RCC 7860 (cell line): ENCODE data around the gene PROSER1.
"Not testable (repeated sequence)": the region's sequence is repeated elsewhere in the genome, so short reads cannot be mapped to it uniquely, and the experiment has no call there.

Source experiments
- DNase-seq: peaks from one replicate; pipeline ENCODE4 v3.0.0-alpha.2; 2015; ENCODE audit warnings: low spot score
- FAIRE-seq: peaks from 2 replicates; lab custom pipeline; 2012; peaks lifted over from hg19 to GRCh38; lab: Jason Lieb, UNC

The PROSER1 gene

DNA sequence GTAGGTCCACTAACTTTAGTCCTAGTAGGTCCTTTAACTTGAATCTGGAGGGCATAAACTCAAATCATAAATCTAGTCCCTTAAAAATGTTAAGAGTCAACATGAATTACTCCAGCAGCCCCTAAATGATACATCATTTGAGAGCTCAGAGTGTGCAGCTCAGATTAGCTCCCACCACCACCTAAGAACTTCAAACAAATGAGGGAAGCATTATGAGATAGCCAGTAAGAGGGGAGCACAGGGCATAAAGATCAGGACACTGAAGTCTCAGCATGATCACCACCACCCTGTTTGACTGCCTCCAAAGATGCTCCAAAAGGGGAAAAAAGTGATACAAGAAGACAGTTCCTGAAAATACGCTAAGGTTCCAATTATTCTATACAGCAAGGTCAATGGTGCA is 5.7 kb downstream of the PROSER1 start:
- DNase-seq: no peak
- no peak for FAIRE-seq

DNA sequence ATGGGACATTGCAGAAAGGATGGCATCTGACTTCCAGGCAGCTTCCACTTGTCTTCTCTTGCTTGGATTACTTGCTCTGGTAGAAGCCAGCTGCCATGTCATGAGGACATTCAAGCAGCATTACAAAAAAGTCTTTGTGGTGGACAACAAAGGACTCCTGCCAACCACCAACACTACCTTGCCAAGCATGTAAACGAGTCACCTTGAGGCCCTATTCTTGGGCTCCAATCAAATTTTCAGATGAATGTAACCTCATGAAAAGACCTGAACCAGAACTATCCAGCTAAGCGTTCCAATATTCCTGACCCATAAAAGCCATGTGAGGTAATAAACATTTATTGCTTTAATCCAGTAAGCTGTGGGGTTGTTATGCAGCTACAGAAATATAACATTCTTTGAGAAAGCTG is 12.5 kb downstream of the PROSER1 start:
- FAIRE-seq (no peak), DNase-seq (no peak)

DNA sequence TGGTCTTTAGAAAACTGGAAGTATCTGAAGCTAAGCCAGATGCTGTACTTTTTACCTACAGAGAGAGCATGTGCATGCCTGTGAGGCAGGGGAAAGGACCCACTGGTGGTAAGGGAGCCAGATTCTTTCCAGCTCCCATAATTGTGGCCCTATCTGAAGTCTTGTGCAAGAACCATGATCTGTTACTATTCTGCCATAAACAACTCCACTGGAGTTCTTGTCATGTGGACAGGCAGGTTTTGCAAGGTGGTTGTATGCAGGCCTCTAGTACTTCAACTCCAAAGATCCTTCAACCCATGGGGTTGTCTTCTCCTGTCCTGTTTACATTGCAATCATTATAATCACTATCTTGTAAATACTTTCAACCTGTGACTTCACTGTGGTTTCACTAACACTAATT is 14.1 kb downstream of the PROSER1 start:
- no peak for DNase-seq
- no peak for FAIRE-seq

DNA sequence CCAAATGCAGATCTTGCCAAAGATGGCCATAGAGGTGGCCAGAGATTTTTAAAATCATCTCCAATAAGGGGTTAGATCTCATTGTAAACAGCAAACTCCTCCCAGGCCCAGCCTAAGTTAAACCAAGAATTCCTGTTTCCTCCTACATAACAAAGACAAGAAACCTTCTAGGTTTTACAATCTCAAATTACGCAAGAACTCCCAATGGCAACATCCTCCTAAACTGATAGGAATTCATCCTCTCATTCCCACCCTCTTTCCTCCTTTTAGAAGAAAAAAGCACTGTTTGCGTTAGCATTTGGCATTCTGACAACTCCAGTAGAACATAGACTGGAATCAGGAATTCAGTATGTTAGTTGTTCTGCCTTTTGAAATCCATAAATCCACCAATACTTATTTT is 14.6 kb downstream of the PROSER1 start:
- DNase-seq (no peak), FAIRE-seq (no peak)

DNA sequence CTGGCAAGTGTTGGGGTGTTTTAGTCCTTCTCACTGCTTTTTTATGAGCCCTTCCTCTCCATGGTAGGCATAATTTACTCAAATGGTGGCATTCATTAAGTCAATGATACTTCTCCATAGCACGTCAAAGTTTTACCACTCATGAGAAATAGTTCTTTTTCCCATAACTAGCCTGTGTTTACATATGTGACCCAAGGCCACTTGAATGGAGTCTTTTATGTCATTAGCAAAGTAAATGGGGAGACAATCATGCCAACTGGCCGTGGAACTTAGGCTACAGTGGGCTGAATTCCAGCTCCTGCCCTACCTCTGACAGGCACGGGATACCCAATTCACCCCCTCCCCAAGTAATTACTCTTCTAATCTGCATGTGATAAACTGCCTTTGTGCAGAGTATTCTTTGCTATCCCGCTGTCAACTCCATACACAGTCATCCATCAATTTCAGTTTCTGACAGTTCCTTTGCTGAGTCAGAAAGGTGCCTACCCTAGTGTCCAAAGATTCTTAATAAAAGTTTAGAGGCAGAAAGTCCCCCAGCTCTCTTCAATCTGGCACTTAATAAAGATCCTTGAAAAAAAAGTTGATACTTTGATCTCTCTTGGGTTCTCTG is 16.9 kb downstream of the PROSER1 start:
- FAIRE-seq: no peak
- no peak for DNase-seq

DNA sequence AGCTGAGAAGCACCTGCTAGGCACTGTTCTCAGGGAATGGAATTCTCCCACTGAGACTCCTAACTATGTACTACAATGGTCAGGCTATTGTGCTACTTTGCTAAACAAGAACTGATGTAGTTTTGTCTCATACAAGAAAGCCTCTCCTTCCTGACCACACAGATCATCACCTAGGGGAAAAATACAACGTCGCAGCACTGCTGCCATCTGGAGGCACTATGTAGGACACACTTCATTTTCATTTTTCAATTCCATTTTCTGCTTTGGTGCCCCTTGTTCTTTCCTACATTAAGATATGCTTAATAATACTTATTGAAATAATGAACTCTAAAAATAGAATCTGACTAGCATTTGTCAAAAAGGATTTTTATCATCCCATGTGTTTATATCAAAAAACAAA is 21.1 kb downstream of the PROSER1 start:
- FAIRE-seq (no peak), DNase-seq (no peak)

DNA sequence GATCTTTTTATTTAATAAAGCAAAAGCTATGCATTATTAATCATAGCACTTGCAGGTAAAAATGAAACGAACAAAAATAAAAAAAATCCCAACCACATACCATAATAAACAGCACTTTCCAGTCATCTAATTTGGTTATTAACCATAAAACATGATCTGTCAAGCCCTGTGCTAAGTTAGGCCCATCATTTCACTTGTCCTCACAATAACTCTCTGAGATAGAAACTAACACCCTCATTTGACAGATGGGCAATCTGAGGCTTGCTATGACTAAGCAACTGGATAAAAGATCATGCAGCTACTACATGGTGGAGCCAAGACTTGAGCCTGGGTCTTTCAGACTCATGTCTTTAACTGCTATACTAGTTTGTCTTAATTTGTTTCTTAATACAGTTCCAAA is 21.8 kb downstream of the PROSER1 start:
- FAIRE-seq (no peak), DNase-seq (no peak)

DNA sequence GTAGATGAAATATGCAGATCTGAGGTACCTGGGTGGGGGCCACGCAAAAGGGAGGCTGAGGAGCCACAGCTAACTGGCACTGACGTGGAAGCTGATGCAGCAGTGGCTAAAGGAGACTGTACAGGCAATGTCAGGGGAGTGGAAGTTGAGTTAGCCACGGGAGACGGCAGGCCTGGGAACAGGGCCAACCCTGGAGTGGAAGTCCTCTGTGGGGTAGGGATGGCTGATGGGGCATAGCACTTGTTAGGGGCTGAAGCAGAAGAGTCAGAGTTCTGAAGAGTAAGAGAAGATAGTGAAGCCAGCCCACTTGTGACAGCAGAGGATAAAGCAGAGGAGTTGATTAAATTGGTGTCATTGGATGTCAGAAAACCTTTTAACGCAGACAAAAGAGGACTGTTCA is 24.4 kb downstream of the PROSER1 start:
- FAIRE-seq (no peak), DNase-seq (no peak)

DNA sequence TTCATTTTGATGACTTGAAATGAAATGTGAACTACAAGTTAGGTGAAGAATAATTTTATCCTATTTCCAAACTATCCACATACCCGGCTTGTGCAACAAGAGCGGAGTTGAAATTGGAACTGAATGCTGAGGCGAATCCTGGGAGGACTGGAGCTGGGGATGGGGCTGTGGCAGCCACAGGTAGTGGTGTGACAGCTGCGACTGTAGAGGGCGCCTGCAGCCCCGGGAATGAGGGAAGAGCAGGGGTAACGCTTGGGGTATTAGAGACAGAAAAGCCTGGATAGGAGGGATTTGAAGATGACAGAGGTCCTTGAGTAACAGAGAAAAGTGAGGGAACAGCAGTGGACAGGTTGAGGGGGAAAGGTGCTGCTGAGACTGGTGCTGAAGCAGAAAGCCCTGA is 25.3 kb downstream of the PROSER1 start:
- DNase-seq (no peak), FAIRE-seq (no peak)

DNA sequence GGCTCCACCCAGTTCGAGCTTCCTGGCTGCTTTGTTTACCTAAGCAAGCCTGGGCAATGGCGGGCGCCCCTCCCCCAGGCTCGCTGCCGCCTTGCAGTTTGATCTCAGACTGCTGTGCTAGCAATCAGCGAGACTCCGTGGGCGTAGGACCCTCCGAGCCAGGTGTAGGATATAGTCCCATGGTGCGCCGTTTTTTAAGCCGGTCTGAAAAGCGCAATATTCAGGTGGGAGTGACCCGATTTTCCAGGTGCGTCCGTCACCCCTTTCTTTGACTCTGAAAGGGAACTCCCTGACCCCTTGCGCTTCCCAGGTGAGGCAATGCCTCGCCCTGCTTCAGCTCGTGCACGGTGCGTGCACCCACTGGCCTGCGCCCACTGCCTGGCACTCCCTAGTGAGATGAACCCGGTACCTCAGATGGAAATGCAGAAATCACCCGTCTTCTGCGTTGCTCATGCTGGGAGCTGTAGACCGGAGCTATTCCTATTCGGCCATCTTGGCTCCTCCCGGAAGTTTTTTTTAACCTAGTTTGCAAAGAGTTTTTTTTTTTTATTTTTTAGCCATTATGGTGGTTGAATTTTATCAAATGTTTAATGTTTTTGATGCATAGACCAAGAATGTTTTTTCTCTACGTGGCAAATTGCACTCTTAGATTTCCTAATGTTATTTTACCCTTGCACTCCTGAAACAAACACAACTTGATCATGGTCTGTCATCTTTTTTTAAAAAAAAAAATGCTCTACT is 31.3 kb downstream of the PROSER1 start:
- not testable (repeated sequence) for DNase-seq, FAIRE-seq

DNA sequence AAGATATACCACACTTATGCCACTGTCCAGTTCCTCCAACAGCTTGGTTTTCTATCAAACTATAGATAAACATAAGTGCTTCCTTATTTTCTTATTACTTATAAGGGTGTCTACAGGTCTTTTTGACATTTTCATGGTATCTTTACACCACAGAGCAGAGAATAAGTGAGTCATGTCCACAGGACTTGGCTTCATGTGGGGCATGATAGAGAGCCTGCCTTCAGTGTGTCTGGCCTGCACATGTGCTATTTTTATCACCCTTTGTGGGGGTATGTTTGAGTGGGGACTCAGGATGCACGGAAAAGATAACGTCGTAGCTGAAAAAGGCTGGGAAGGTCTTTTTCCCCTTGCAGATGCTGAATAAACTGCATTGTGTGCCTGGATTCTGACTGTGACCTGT is 39.1 kb downstream of the PROSER1 start:
- no peak for DNase-seq
- FAIRE-seq: no peak

DNA sequence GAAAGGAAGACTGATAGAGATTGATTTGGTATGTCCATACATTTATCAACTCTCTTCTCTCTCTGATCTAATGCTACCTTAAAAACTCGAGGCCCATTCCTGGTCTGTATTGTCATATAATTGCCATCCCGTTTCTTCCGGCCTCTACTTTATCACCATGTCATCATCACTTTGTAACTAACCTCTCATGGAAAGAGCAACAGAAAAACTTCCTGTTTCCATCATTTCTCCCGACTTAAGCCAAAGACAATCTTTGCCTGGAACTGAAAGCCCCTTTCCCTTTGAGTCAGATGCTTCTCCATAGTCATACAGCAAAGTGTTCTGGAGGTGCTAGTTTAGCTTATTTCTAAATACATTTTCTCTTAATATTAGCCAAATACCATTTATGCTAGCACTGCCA is 44.5 kb downstream of the PROSER1 start:
- FAIRE-seq (no peak), DNase-seq (no peak)

DNA sequence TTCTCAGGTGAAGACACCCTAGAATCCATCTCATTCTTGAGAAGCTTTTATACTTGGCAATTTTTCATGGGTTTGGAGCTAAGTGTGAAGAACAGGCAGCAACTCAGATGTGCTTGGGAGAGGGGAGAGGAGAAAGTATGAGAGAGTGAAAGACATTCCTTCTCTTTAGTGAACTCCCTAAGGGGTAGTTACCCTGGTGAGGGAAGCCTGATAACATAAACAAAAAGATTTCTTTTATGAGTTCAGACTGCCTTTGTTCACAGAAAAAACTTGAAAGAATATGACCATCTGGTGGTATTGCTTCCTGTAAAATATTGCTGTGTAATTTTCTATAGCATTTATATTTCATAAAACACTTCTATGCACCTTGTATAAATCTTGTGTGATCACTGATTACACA is 47.2 kb downstream of the PROSER1 start, which contains the start of gene STOML3:
TSS of gene STOML3 (minus strand) at position 139 of the 400 bp plus-strand sequence. CDS start at position 29, 110 bp downstream.
- no peak for DNase-seq
- no peak for FAIRE-seq

DNA sequence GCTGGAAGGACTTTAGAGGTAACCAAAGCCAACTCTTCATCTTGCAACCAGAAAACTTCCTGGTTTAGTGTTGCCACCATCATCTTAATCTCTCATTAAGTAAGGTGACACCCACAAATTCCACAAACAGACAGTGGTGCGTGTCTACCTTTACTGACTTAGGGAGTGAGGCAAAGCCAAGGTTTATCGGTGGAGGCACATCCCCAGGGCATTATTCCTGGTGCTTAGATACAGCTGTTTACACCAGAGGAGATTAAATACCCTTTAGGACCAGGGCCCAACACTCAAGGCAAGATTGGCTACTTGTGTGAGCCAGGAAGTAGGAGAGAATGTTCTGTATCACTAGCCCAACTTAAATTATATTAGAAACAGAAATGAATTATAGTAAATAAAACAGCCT is 56.8 kb downstream of the PROSER1 start:
- FAIRE-seq (no peak), DNase-seq (no peak)

DNA sequence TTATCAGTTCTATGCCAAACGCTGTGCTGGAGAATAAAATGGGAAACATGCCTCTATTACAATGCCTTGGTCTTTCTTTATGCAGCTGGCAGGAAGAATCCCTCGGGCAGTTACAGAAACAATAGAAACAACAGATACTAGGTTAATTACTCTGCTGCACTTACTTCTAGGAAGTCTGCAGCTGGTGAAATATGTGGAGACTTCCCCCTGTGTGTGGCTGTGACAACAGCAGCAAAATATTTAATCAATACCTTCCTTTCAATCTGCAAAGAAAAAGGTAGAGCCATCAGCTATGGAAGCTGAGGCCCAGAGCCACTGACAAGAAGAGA is 57.2 kb downstream of the PROSER1 start:
- FAIRE-seq: no peak
- DNase-seq: no peak

DNA sequence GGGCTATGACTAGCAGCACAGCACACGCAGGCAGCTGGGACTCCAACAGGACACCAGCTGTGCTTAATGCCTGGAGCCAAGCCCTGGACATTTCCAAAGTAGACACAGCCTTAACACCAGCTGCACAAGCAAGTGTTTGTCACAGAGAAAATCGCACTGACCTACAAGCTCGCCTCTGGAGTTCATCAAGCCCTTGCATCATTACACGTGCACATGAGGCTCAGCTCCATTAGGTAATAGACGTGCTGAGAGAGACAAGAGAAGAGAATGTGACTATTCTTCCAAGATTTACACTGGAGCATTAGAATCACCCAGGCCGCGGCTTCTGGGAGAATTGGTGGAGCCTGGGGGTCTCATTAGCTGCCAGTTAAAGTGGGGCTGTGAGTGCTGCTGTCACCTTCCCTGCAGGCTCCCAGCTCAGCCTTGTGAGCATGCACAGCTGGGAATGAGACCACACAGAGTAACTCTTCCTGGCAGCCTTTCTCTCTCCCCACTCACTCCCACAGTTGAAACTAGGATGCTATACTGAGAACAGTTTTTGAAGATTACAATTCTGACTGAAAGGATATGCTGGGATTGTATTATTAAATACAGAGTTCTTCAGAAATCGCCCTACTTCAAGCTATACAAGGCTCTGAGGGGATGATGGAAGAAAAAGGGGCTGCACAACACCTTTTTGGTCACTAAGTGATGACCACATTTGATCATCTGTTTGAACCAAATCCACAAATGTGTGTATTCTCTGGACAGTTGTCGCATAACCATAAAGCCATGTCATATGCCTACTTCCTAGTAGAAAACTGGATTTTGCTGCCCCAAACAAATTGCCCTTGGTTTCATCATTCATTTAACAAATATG is 57.8 kb downstream of the PROSER1 start:
- no peak for FAIRE-seq
- DNase-seq: no peak

DNA sequence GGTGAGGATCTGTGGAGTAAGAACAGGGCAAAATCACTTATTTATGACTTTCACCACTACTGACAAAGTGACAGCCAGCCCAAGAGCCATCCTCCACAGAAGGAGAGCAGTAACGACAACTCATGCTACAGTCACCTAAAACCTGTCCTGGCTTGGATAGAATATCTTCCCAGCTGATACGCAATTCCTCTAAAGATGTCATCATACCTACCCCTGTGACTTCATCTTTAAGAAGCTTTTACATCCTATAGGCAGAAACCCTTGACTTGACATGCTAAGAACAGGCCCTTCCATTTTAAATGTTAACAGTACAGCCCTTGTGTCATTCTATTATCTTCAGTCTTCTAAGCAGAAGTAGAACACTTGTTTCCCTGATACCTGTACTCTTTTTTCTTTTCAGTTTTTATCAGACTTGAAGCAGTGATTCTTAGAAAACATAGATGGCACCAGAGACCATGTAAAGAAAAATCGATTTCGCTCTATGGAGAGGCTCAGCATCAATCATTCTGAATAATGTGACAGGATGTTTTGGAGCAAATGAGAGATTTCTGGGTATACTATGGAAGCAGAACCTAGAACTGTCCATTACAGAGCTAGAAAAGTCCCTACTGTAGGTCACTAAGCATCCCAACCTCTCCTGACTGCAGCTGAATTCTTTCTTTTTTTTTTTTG is 67.4 kb downstream of the PROSER1 start:
- FAIRE-seq (no peak), DNase-seq (no peak)

DNA sequence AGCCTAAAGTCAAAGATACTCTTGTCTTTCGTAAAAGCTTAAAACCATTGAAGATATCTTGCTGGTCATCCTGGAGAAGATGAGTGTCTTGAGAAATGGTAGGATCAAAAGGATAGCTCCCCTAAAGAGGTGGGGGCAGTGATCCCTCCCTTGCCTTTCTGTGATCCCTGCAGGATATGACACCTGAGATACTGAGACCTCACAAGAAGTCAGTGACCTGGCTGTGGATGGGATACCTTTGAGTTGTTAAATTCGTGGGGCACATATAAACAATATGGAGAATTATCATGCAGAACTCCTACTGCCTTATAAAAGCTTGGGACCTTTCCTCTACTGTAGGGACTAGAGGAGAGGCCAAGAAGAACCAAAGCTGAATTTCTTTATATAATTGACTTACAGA is 68.7 kb downstream of the PROSER1 start:
- FAIRE-seq (no peak), DNase-seq (no peak)

DNA sequence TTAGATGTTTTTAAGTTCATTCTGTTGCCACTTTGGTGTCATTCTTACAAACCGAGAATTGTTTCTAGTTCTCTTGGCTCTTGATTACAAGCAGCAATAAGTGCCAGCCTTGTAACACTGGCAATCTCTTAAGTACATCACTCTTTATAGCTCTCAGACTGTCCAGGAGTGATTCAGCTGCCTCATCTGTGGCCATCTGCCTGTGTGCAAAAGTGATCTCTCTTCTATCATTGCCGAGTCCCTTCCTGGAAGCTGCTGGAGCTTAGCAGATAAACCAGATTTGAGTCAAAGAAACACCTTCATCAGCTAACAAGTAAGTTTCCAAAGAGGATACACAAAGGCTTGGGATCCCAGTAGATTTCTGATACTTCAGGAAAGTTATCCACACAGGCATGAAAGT is 70.4 kb downstream of the PROSER1 start:
- no peak for FAIRE-seq
- DNase-seq: no peak

DNA sequence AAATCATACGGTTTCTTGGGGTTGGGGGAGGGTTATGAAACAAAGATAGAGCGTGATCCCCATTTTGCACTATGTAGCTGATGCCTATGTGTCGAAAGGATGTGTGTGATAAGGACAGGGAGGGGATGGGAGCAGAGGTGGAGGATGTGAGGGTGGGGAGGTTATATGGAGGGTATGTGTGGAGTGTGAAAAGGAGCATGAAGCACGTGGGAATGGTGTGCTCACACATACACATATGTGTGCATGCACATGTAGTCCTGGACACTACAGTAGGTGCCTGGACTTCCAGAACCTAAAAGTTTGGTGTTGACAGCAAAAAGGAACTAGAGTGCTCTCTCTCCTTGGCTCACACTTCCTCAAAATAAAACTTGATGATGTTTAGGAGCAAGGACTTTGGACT is 72.6 kb downstream of the PROSER1 start:
- FAIRE-seq (no peak), DNase-seq (no peak)

DNA sequence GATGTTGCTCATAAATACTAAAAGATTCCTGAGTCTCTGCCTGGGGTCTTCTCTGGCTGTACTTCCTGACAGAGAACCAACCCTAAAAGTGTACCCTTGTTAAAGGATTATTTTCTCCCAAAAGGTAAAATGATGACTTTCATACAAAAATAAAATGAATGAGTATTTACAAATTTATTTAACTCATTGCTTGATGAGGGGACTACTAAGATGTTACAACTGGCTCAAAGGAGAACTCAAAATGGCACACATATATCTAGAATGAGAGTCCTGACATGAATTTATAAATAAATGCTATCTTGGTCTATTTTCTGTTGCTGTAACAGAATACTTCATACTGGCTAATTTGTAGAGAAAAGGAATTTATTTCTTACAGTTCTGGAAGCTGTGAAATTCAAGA is 77.7 kb downstream of the PROSER1 start:
- DNase-seq: no peak
- no peak for FAIRE-seq
